OCI-LY1 (cell line): Measurements from ENCODE around the gene PSD2.

Experiments used
- CTCF ChIP-seq: fragments of 200-600 bp; sonication (generic), shearing (Covaris generic); IDR thresholded peaks from 2 replicates; pipeline ENCODE4 v1.5.1; 2017; ENCODE audit warnings: mild to moderate bottlenecking, antibody characterized with exemption, low read length, moderate library complexity, mixed read lengths
- EZH2 ChIP-seq: fragments of 200-600 bp; sonication (generic), shearing (Covaris generic); IDR thresholded peaks from 2 replicates; pipeline ENCODE4 v1.8.0; 2017; ENCODE audit warnings: borderline replicate concordance, mixed run types, mild to moderate bottlenecking, antibody characterized with exemption, low read length, moderate library complexity, mixed read lengths

GRCh38 chr5:139817362-139817761 is 21.8 kb downstream of the PSD2 start:
- TF ChIP-seq EZH2 = no peak
- TF ChIP-seq CTCF = no peak
